DMS79 (cell line): ENCODE measurements around the gene COL4A2.
"Not testable (repeated sequence)": the region's sequence is repeated elsewhere in the genome, so short reads cannot be mapped to it uniquely, and the experiment has no call there.

Experiments
- DNase-seq: peaks from one replicate; lab custom pipeline; 2025; lab: John Stamatoyannopoulos, UW

The COL4A2 gene

DNA sequence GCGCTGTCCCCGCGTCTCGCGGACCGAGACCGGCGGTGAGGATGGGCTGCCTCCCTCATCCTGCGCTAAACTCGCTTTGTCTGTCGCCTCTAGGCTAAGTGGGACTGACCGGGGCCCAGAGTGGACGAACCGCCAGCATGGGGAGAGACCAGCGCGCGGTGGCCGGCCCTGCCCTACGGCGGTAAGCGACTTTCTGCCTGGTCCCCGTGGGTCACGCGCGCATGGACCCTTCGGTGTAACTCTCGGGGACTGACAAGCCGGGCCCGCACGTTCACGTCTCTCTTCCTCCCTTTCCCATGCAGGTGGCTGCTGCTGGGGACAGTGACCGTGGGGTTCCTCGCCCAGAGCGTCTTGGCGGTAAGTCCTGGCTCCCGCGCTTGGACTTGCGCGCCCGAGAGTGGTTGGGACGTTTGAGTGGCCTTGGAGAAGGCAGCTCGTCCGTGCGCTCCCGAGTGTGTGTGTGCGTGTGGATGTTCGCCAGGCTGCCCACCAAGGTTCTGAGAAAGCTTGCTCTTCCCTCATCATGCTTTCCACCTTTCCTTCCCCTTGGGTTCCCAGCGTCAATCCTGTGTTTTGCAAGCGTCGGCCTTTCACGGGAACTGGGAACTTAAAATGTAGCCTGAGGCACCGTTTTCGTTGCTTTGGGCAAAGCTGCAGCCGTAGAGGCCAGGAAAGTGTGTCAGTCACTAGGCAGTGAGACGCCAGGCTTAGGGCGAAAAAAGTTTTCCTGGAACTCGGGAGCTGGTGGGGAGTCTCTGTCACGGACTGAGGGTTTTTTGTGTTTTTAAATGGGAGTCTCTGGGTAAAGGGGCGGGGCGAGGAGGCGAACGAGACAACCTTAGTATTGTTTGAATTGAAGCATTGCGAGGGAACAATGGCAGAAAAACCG is 927 bp downstream of the COL4A2 start:
- peak; percentile 66 for DNase-seq

DNA sequence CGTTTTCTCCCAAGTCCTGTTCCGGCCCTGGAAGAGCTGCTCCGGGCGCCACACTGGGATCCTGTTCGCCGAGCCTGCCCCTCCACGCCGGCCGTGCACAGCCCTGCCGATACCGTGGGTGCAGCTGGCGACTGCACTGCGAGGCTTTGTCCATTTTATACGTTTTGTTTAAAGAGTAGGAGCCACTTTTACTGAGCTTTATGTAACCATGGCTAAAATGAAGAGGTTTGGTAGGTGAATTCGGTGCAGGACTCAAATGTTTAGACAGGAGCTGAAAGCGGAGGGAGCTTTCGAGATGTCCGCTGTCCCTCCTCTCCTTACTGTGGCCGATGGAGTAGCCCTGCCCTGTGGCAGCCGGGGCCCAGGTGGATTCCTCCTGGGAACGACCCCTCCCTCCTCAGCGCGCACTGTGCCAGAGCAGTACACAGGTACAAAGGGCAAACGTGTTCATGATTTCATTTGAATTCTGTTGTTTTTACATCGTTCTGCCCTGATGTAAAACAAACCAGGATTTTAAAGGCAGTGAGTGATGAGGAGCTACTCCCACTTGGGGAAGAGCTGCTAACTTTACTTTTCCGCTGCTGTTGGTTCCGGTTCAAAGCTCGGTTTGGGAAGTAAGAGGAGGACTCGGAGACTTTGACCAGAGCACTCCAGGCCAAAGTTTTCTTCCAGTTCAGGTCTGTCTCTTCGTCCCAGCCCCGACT is 1.7 kb downstream of the COL4A2 start:
- peak; percentile 66 for DNase-seq

DNA sequence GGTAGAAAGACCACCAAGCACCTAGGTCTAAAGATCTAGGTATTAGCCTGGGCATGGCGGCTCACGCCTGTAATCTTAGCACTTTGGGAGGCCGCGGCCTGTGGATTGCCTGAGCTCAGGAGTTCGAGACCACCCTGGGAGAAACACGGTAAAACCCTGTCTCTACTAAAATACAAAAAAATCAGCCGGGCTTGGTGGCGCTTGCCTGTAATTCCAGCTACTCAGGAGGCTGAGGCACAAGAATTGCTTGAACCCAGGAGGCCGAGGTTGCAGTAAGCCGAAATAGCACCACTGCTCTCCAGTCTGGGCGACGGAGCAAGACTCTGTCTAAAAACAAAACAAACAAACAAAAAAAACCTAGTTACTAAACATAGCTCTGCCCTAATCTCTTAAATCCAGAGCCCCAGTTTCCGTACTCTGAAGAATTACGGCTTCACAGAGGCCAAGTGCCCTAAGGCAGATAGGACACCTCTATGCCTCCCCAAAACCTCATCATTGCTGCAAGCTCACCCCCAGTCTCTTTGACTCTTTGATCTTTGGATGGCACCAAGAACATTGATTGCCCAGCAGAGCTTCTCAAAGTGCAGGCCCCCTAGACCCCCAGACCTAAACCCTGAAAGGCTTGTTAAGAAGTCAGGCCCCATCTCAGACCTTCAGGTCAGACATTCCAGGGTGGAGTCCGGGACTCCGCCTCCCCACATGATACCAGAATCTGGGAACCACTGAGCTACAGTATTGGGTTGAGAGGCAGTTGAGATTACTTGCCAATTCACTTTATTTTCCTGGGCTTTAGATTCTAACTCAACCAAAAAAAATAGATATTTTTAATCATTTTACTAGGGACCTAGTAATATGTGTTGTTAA is 2.8 kb downstream of the COL4A2 start:
- DNase-seq: no peak

DNA sequence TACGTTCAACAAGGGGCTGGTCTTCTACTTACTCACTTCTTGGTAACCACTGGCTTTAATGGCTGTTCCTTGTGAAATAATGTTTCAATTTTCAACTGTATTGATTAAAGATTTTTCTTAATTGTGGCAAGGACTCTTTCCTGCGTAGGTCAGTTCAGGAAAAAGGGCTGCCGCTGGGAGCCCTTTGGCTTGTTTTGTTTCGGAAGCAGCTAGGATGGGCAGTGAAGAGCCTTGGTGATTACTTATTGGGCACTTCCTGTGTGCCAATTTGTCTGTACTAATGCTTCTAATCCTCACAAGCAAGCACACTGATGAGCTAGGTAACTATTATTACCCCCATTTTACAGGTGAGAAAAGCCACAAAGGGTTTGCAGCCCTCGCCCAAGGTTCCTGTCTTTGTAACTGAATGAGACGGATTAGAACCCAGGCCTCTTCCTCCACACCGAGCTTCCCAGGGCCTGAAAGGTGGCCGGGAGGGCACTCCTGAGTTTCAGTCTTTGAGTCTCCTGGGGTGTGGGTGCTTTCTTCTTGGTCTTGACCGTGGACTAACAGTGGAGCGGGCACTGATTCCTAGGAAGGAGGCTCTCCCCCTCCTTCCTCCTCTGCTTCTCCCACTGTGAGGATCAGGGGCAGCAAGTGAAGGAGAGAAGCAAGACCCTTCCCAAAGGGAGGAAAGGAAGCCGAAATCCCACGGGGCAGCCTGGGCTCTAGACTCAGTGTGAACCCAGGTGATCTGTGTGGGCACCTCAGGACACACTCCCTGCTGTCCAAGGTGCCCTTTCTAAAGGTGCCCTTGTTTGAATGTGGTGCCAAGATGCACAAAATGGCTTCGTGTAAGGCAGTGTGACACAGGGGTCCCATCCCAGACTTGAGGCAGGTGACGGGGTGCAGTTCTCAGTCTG is 3.7 kb downstream of the COL4A2 start:
- no peak for DNase-seq

DNA sequence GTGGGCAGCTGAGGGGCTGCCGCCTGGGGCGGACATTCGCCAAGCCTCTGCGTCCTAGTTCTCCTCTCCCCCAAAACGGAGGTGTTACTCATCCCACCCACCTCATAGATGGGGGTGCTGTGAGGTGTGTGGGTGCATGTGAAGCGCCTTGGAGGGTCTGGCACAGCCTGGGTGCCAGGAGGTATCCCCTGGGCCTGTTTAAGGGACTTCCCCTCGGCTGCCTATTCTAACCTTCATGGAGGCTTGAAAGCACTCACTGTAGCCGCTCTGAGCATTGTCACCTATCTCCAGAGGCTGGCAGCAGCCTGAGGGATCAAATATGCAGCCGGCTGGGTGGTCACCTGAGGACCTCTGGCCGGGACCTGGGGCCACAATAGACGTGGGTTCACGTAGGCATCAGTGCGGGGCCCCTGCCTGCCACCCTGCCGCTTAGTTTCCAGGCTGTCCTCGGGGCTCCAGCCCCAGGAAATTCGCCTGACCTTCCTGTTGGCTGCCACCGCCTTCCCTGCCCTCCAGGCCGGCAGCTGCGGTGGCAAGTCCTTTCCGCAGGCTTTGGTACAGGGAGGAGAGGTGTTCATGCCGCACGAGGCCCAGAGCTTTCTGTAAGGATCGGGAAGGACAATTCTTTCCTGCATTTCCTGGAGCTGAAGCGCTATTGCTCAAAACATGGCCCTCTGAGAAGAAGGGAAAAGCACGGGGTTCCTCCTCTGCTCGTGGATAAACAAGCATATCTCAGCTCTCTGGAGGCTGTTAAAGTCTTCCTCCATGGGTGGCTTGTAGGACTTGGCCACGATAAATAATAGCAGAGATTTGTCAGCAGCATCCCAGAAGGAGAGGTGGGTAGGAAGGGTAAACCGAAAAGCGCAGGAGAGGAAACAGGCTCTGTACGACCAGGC is 4.6 kb downstream of the COL4A2 start:
- no peak for DNase-seq

DNA sequence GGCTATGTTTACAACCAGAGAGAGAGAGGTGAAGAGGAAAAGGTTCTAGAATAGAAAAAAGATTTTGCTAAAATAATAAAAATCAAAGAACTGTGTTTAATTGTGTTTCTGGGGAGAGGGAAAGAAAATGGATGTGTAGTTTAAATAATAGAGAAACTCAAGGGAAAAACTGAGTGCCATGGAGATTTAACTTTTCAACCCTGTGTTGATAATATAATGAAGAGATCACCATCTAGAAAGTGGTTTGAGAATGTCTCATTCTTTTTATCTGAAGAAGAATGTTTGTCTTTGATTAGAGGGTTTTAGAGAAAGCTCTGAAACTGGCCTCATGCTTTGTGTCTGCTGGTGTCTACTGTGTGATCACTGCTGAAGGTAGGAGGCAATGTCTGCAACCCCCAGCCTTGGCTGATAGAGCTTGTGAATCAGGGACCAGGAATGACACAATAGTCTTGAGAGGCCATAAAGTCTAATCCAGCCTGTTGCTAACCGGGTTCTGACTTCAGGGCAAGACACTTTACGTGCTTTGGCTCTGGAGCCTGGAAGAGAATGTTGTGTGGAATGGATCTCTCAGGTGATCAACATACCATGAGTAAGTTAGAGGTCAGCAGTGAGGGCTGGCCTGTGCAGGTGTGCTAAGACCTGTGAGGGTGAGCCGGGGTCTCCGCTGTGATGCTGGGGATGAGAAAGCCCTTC is 5.4 kb downstream of the COL4A2 start:
- no peak for DNase-seq

DNA sequence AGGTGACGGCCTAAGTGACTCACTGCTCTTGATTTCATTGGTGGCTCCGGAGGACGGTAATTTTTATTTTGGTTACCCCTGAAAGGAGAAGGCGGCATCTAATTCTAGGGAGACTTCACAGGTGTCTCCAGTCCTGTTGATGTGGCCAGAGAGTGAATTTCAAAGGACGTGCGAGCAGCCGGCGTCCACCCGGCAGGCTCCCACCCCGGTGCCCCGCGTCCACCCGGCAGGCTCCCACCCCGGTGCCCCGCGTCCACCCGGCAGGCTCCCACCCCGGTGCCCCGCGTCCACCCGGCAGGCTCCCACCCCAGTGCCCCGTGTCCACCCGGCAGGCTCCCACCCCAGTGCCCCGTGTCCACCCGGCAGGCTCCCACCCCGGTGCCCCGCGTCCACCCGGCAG is 6.2 kb downstream of the COL4A2 start:
- not testable (repeated sequence) for DNase-seq

DNA sequence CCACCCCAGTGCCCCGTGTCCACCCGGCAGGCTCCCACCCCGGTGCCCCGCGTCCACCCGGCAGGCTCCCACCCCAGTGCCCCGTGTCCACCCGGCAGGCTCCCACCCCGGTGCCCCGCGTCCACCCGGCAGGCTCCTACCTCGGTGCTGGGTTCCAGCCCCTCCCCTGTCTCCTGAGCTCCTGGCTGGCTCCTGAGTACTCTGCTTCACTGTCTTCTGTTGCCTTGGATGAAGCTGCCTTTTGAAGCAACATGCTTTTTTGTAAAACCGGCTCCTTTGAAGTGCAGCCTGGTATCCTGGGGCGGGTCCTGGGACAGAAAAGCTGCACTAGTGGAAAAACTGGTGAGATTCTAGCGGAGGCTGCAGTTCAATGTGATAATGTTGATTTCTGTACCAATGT is 6.6 kb downstream of the COL4A2 start:
- not testable (repeated sequence) for DNase-seq

DNA sequence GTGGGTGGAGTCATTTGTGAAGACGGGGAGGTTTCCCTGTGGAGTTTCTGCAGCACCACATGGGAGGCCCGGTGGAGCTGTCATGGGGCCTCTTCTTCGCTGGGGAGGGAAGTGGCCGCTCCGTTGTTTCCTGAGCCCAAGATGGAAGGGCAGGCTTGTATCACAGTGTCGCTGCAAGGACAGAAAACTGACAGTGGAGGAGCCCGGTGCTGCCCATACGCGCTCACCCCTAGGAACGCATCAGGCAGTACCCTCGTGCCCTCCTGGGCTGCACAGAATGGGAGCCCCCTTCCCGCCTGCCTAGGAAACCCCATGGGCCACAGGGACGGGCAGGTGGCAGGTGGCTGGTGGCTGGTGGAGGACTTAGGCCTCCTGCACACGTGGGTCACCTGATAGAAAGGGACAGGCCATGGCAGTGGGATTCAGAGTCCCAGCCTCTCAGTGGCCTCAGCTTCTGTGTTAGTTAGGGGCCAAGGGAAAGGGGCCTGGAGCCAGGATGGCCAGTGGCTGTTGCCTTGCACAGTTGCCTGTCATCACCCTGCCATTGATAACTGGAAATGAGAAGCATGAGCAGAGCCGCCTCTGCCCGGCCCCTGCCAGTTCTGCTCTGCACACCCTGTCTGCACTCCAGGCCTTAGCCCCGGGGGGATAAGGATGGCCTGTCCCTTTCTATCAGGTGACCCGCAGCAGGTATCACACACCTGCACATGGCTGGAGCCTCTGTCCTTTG is 7.6 kb downstream of the COL4A2 start:
- DNase-seq: no peak

DNA sequence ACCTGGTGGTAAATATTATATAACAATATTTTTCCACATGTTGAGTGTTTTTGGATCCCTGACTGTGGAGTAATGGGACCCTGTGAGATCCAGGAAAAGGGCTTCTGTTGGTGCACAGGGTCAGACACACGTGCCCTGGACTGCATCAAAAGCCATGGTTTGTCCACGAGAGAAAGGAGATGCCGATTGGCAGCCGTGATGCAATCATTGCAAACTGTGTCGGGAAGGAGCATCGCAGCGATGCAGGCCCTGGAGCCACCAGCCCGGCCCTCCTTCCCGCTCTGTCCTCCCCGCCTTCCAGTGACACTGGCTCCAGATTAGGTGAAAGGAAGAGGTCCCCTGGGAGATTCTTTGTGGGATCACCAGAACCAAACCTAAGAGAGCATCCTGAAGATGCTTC is 9.1 kb downstream of the COL4A2 start:
- no peak for DNase-seq

DNA sequence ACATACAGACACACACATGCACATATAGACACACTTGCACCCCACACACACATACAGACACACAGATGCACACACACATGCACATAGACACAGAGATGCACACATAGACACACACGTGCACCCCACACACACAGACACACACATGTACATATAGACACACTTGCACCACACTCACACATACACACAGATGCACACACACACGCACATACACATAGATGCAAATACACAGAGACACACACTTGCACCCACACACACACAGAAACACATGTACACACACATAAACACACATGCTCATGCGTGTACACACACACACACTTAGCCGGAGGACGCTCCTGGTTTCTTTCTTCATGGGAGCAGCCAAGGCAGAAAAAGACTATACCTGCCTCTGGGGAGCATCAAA is 10.0 kb downstream of the COL4A2 start:
- no peak for DNase-seq

DNA sequence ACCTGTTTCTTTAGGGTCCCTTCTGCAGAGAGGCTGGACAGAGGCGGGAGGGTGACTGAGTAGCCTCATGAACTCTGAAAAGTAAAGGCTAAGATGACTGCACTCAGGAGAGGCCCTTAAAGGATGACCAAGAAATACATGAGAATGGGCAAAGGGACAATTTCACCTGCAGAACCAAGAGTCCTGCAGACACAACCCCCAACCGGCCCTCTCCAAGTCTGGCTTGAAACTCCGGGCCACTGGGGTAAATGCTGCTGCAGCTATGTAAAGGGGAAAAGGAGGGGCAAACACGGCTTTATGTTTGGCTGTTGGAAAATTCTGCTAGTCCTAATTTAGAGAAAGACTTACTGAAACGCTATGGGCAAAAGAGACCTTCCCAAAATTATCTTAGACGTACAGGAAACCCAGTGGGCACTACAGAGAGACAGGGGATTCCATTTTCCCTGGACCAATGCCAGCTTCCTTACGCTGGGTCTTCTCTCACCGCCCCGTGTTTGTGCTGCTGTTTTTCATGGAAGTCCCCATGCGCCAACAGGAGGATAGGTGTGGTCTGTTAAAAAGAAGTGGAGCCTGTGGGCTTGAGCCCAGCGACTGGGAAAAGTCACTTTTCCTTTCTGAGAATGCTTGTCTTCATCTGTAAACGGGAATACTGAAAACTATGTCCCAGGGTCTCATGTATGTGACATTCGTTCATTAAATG is 10.6 kb downstream of the COL4A2 start:
- no peak for DNase-seq

DNA sequence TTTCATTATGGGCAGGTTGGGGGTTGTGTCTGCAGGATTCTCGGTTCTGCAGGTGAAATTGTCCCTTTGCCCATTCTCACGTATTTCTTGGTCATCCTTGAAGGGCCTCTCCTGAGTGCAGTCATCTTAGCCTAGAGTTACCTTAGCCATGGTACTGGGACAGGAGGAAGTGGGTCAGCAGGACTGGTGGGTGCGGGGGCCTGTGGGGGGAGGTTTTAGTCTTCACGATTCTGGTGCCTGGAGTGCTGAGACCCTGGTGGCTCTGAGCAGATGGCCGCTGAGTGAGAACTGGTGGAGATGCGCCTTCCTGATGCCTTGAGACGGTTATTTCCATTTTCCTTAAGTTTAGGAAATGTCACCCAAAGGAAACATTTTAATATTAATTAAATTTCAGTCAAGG is 11.8 kb downstream of the COL4A2 start:
- no peak for DNase-seq

DNA sequence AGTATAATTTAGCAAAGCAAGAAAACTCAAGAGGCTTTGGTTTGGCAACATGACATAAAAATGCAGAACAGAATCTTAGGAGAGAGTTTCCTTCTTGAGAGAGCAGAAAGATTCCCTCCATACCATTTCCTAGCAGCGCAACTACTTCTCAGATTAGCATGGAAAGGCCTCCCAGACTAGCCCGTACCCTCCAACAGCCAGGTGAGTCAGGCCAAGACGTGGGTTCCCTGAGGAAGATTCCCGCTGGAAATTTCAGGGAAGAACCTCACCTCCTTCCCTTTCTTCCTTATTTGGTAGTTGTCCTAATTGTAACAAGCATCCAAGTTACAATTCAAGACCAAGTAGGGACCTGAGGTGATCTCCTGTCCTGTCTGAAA is 12.3 kb downstream of the COL4A2 start:
- DNase-seq: no peak

DNA sequence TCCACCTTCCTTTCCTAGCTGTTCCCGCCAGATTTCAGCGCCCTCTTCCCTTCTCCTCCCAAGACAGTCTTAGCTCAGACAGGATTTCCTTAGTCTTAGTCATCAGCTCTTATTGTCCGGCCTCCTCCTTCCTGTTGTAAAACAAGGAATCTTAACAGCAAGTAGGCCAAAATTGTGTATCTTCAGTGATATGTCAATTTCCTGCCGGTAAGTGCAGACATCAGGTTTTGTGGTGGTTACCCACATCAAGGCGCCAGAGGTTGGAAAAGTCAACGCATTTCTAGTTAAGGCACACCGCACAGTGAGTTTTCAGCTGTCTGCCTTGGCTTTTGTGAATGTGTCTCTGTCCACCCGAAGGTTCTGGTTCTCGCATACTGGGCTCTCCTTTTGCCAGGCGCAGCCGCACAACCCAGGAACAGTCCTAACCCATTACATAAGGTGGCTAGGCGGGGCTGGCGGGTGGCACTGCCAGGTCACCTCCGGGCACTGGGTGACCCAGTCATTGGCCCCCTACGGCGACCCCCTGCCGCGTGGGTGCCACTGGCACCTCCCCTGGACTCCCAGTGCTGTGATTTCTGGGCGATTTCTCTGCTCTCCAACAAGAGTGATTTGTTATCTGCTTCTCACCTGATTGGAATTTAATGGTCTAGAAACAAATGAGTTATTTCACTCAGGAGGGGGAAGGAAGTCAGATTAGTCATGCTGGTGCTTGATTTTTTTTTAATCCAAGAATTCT is 12.9 kb downstream of the COL4A2 start:
- DNase-seq: no peak

DNA sequence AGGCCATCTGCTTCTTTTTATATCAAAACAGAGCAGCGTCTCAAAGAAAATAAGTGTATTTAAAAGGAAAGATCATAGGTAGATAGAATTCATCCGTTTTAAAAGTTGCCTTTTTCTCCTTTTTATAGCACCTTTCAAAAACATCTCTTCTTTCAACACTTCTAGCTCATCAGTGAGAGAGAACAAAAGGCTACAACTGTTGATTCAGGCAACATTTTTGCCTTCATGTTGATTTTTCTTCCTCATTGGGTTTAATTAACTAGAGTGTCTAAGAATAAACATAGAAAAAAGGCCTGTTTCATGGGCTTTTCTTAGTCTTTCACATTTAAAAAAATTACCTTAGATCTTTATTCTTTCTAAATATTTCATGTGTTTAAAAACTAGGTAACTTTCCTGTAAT is 13.6 kb downstream of the COL4A2 start:
- no peak for DNase-seq

DNA sequence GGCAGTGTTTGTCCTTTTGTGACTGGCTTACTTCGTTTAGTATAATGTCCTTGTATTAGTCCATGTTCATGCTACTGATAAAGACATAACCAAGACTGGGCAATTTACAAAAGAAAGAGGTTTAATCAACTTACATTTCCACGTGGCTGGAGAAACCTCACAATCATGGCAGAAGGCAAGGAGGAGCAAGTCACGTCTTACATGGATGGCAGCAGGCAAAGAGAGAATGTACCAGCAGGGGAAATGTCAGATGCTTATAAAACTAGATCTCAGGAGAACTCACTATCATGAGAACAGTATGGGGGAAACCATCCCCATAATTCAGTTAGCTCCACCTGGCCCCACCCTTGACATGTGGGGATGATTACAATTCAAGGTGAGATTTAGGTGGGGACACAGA is 14.5 kb downstream of the COL4A2 start:
- not testable (repeated sequence) for DNase-seq
